Prostate gland (tissue), 2 donors: ENCODE data around the gene SLC27A6.

ENCODE experiments used
- CTCF ChIP-seq, 4 experiments: fragments of 200-600 bp in 2 of 4; fragments of 450-650 bp in 2 of 4; sonication (generic) in 2 of 4; IDR thresholded peaks; 1 replicate in 3 of 4; 2 replicates in 1 of 4; pipeline ENCODE4 v1.5.1; 2016 to 2019; ENCODE audit warnings: antibody characterized with exemption in 4 of 4, mild to moderate bottlenecking in 2 of 4, moderate library complexity in 2 of 4
- POLR2A ChIP-seq: fragments of 450-650 bp; IDR thresholded peaks from one replicate; pipeline ENCODE4 v1.6.1; 2016; ENCODE audit warnings: antibody characterized with exemption, mild to moderate bottlenecking
- POLR2AphosphoS5 ChIP-seq: sonication (generic); formaldehyde crosslinking; IDR thresholded peaks from one replicate; pipeline ENCODE4 v1.6.1; 2017; ENCODE audit warnings: antibody characterized with exemption

GRCh38 chr5:129057329-129057728 lies 92.0 kb downstream of the SLC27A6 start:
- TF ChIP-seq CTCF (IDR thresholded peaks at IDR 0.05) (no peak), POLR2A (no peak), POLR2AphosphoS5 (no peak)
